Measurements from ENCODE around the gene RTKN. TPM values are rescaled to one million over a fixed set of nuclear protein-coding genes. Genes with fewer than 3 reads are reported as not detected.

The RTKN gene
- total and polyA plus RNA-seq, 3 experiments from 2014 or later: 1.1 to 1.4 (median 1.2) TPM

- H3K4me3 Mint-ChIP-seq: peak overlapping the region in 5 of 7 donors; percentile 15 to 73 (median 41)
- Histone ChIP-seq H3K36me3 (ENCODE audit: insufficient read depth, low read length) (no peaks in the 10 kb centered on the region), H3K4me3 (ENCODE audit: low read length) (no peak overlapping the region), H3K27ac (ENCODE audit: low read depth, low read length) (no peak overlapping the region), H3K4me1 (ENCODE audit: insufficient read depth, low read length) (peaks cover 8% of the 10 kb centered on the region), H3K9me3 (ENCODE audit: low read length) (no peaks in the 10 kb centered on the region), H3K27me3 (ENCODE audit: insufficient read depth, low read length, poor library complexity, severe bottlenecking) (peaks cover 26% of the 10 kb centered on the region)
- peaks cover 0 to 2% (median 0%) of the 10 kb centered on the region in 5 donors for H3K9me3 Mint-ChIP-seq
- POLR2A ChIA-PET: interaction anchor here (1.1 kb wide), 1 partner anchor 13 kb away, joined by 4 read pairs; the partner anchor contains the start of gene INO80B
- peaks cover 6 to 20% (median 8%) of the 10 kb centered on the region in 3 donors for H3K4me1 Mint-ChIP-seq
- H3K27me3 Mint-ChIP-seq: peaks cover 27 to 37% of the 10 kb centered on the region in 2 donors
- CTCF ChIA-PET: no interaction called here
- H3K36me3 Mint-ChIP-seq: no peaks in the 10 kb centered on the region
- peak overlapping the region in 2 of 8 donors; percentile 52 to 55 for H3K27ac Mint-ChIP-seq
- DNase-seq: no peak
Observed at GRCh38 chr2:74441170-74441689, 507 bp downstream of the RTKN start.

GRCh38 chr2:74440378-74441169 is 1.2 kb downstream of the RTKN start:
- CTCF ChIA-PET: interaction anchor here (1.0 kb wide), 2 partner anchors 42 to 191 kb away, joined by 3 read pairs; partner anchors contain the start of genes CCDC142 and TTC31
- H3K27me3 Mint-ChIP-seq: peaks cover 27 to 37% of the 10 kb centered on the region in 2 donors
- peak overlapping the region in 6 of 7 donors; percentile 41 to 60 (median 52) for H3K4me3 Mint-ChIP-seq
- no peaks in the 10 kb centered on the region for H3K36me3 Mint-ChIP-seq
- peaks cover 8% of the 10 kb centered on the region for H3K4me1 ChIP-seq (ENCODE audit: insufficient read depth, low read length)
- no peaks in the 10 kb centered on the region for H3K36me3 ChIP-seq (ENCODE audit: insufficient read depth, low read length)
- DNase-seq: peak in 2 of 5 donors; percentile 27 to 36
- H3K9me3 ChIP-seq (ENCODE audit: low read length): no peaks in the 10 kb centered on the region
- peak overlapping the region in 2 of 8 donors; percentile 55 to 60 for H3K27ac Mint-ChIP-seq
- H3K9me3 Mint-ChIP-seq: peaks cover 0 to 2% (median 0%) of the 10 kb centered on the region in 5 donors
- peaks cover 6 to 20% (median 8%) of the 10 kb centered on the region in 3 donors for H3K4me1 Mint-ChIP-seq
- H3K4me3 ChIP-seq (ENCODE audit: low read length): peak overlapping the region; percentile 22
- peaks cover 26% of the 10 kb centered on the region for H3K27me3 ChIP-seq (ENCODE audit: insufficient read depth, low read length, poor library complexity, severe bottlenecking)
- POLR2A ChIA-PET: interaction anchor here (1.1 kb wide), 1 partner anchor 14 kb away, joined by 4 read pairs; the partner anchor contains the start of gene INO80B
- peak overlapping the region; percentile 38 for H3K27ac ChIP-seq (ENCODE audit: low read depth, low read length)

DNA sequence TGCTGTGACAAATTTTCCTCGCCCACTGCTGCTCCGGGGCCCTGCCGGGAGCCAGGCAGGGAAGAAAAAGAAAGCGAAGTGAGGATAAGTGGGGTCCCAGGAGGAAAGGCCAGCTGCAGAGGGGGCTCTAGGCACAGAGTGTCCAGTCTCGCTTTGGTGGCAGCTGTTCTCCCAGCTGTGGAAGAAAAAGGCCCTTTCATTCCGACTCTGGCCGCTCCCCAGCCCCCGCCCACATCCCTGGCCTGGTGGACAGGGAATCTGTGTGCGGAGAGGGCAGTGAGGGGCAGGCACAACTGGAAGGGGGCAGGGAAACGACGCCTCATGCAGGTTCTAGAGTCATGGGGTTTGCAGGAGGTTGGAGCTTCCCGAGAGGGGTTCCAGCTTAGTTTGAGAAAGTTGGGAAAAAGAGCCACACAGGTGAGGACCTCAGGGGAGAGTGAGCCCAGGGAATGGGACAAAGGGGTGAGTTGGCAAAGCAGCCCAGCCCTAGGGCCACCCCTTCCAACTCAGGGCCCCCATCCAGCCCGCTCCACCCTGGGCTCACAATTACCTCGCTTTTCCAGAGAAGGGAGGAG is 1.8 kb downstream of the RTKN start:
- Mint-ChIP-seq H3K36me3 (no peaks in the 10 kb centered on the region), H3K27me3 (peaks cover 25 to 33% of the 10 kb centered on the region in 2 donors)

GRCh38 chr2:74439373-74439772 is 2.4 kb downstream of the RTKN start:
- H3K9me3 ChIP-seq (ENCODE audit: low read length): no peaks in the 10 kb centered on the region
- Mint-ChIP-seq H3K9me3 (peaks cover 0 to 2% (median 0%) of the 10 kb centered on the region in 5 donors), H3K36me3 (no peaks in the 10 kb centered on the region), H3K4me3 (no peak overlapping the region), H3K27ac (peak overlapping the region in 1 of 8 donors; percentile 45), H3K4me1 (peaks cover 6 to 20% (median 8%) of the 10 kb centered on the region in 3 donors), H3K27me3 (peaks cover 23 to 28% of the 10 kb centered on the region in 2 donors)
- POLR2A ChIA-PET: no interaction called here
- no peak for DNase-seq
- peak overlapping the region; percentile 38 for H3K27ac ChIP-seq (ENCODE audit: low read depth, low read length)
- H3K4me1 ChIP-seq (ENCODE audit: insufficient read depth, low read length): peaks cover 8% of the 10 kb centered on the region
- H3K36me3 ChIP-seq (ENCODE audit: insufficient read depth, low read length): no peaks in the 10 kb centered on the region
- H3K4me3 ChIP-seq (ENCODE audit: low read length): no peak overlapping the region
- CTCF ChIA-PET: interaction anchor here (1.0 kb wide), 1 partner anchor 190 kb away, joined by 3 read pairs; no protein-coding TSS in a partner anchor
- peaks cover 26% of the 10 kb centered on the region for H3K27me3 ChIP-seq (ENCODE audit: insufficient read depth, low read length, poor library complexity, severe bottlenecking)

More for the DNA sequence above, 1.8 kb downstream of the RTKN start:
- Mint-ChIP-seq H3K4me3 (peak overlapping the region in 5 of 7 donors; percentile 19 to 59 (median 29)), H3K9me3 (peaks cover 0 to 2% (median 0%) of the 10 kb centered on the region in 5 donors), H3K4me1 (peaks cover 6 to 20% (median 8%) of the 10 kb centered on the region in 3 donors), H3K27ac (peak overlapping the region in 3 of 8 donors; percentile 58 to 72 (median 60))
- POLR2A ChIA-PET: interaction anchor here (1.1 kb wide), 1 partner anchor 15 kb away, joined by 4 read pairs; the partner anchor contains the start of gene INO80B
- Histone ChIP-seq H3K36me3 (ENCODE audit: insufficient read depth, low read length) (no peaks in the 10 kb centered on the region), H3K27me3 (ENCODE audit: insufficient read depth, low read length, poor library complexity, severe bottlenecking) (peaks cover 26% of the 10 kb centered on the region), H3K4me3 (ENCODE audit: low read length) (peak overlapping the region; percentile 22), H3K27ac (ENCODE audit: low read depth, low read length) (peak overlapping the region; percentile 38), H3K9me3 (ENCODE audit: low read length) (no peaks in the 10 kb centered on the region), H3K4me1 (ENCODE audit: insufficient read depth, low read length) (peaks cover 8% of the 10 kb centered on the region)
- no peak for DNase-seq
- CTCF ChIA-PET: interaction anchor here (1.0 kb wide), 2 partner anchors 43 to 190 kb away, joined by 3 read pairs; partner anchors contain the start of genes CCDC142 and TTC31

DNA sequence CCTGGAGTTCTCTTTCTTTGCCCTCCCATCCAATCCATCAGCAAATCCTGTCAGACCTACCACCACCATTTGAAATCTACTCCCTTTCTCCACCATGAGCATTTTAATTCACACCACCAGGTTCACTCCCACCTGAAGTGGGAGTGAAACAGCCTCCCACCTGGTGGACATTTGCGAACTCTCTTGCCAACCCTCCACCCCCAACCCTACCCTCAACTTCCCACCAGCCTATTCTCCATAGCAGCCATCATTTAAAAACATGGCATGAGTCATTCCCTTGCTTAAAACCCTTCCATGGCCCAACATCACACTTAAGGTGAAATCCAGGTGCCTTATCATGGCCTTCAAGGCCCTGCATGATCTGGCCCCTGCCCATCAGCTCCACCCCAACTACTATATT is 3.5 kb downstream of the RTKN start:
- Mint-ChIP-seq H3K27me3 (peaks cover 17 to 22% of the 10 kb centered on the region in 2 donors), H3K4me1 (peaks cover 6 to 20% (median 8%) of the 10 kb centered on the region in 3 donors), H3K4me3 (no peak overlapping the region), H3K36me3 (no peaks in the 10 kb centered on the region), H3K27ac (peak overlapping the region in 1 of 8 donors; percentile 2), H3K9me3 (peaks cover 0 to 2% (median 0%) of the 10 kb centered on the region in 5 donors)
- ChIA-PET POLR2A (no interaction called here), CTCF (no interaction called here)
- Histone ChIP-seq H3K4me3 (ENCODE audit: low read length) (no peak overlapping the region), H3K36me3 (ENCODE audit: insufficient read depth, low read length) (no peaks in the 10 kb centered on the region), H3K4me1 (ENCODE audit: insufficient read depth, low read length) (peaks cover 8% of the 10 kb centered on the region), H3K9me3 (ENCODE audit: low read length) (no peaks in the 10 kb centered on the region), H3K27me3 (ENCODE audit: insufficient read depth, low read length, poor library complexity, severe bottlenecking) (peaks cover 26% of the 10 kb centered on the region), H3K27ac (ENCODE audit: low read depth, low read length) (no peak overlapping the region)
- no peak for DNase-seq

DNA sequence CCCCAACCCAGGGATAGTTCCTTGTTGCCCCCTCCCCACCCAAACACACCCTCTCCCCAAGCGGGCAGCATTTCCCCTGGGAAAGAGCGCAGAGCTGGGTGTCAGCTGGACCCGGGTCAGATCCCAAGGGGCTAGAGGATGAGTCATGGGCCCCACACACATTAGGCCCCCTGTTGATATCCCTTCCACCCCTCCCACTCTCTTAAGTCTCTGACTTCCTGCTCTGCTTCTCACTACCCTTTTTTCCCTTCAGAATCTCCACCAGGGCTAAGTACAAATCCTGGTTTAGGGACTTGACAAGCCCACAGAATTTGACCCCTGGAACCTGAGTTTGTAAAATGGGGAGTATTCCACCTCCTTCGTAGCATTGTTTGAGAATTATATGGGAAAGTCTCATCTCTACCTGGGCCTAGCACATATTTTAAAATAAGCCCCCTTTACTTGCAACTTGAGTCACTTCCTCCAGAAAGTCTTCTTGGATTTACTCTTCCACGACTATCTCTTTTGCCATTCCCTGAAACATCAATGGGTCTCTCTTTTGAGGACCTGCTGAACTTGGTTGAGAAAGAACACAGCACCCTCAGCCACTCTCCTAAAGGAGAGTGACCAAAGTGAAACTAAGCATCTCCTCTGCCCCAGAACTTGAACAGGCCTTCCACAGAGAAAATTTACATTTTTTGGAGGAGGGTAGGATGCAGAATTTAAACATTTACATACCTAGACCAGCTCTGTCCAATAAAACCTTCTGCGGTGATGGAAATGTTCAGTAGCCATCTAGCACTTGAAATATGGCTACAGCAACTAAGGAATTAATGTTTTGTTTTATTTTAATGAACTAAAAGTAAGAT is 4.7 kb downstream of the RTKN start:
- CTCF ChIA-PET: no interaction called here
- H3K27me3 Mint-ChIP-seq: peaks cover 9 to 18% of the 10 kb centered on the region in 2 donors
- POLR2A ChIA-PET: no interaction called here
- H3K4me3 Mint-ChIP-seq: no peak overlapping the region
- Histone ChIP-seq H3K36me3 (ENCODE audit: insufficient read depth, low read length) (no peaks in the 10 kb centered on the region), H3K27me3 (ENCODE audit: insufficient read depth, low read length, poor library complexity, severe bottlenecking) (peaks cover 17% of the 10 kb centered on the region), H3K4me1 (ENCODE audit: insufficient read depth, low read length) (peaks cover 8% of the 10 kb centered on the region), H3K4me3 (ENCODE audit: low read length) (no peak overlapping the region), H3K9me3 (ENCODE audit: low read length) (no peaks in the 10 kb centered on the region), H3K27ac (ENCODE audit: low read depth, low read length) (no peak overlapping the region)
- no peaks in the 10 kb centered on the region for H3K36me3 Mint-ChIP-seq
- no peak for DNase-seq
- H3K9me3 Mint-ChIP-seq: no peaks in the 10 kb centered on the region
- peaks cover 2 to 16% (median 4%) of the 10 kb centered on the region in 3 donors for H3K4me1 Mint-ChIP-seq
- peak overlapping the region in 1 of 8 donors; percentile 35 for H3K27ac Mint-ChIP-seq

- POLR2A ChIA-PET: no interaction called here
- Mint-ChIP-seq H3K36me3 (no peaks in the 10 kb centered on the region), H3K27ac (peak overlapping the region in 1 of 8 donors; percentile 94)
Observed at GRCh38 chr2:74436111-74436805, 5.5 kb downstream of the RTKN start.

More at GRCh38 chr2:74436111-74436805, 5.5 kb downstream of the RTKN start:
- CTCF ChIA-PET: interaction anchor here (0.6 kb wide), 1 partner anchor 295 kb away, joined by 3 read pairs; no protein-coding TSS in a partner anchor
- H3K4me1 ChIP-seq (ENCODE audit: insufficient read depth, low read length): peaks cover 8% of the 10 kb centered on the region
- no peak overlapping the region for H3K4me3 ChIP-seq (ENCODE audit: low read length)
- DNase-seq: no peak
- H3K36me3 ChIP-seq (ENCODE audit: insufficient read depth, low read length): no peaks in the 10 kb centered on the region
- no peaks in the 10 kb centered on the region for H3K9me3 Mint-ChIP-seq
- peaks cover 9% of the 10 kb centered on the region for H3K27me3 ChIP-seq (ENCODE audit: insufficient read depth, low read length, poor library complexity, severe bottlenecking)
- H3K27me3 Mint-ChIP-seq: peaks cover 9 to 16% of the 10 kb centered on the region in 2 donors
- H3K4me1 Mint-ChIP-seq: peaks cover 1 to 12% (median 4%) of the 10 kb centered on the region in 3 donors
- H3K9me3 ChIP-seq (ENCODE audit: low read length): no peaks in the 10 kb centered on the region
- H3K4me3 Mint-ChIP-seq: no peak overlapping the region
- H3K27ac ChIP-seq (ENCODE audit: low read depth, low read length): no peak overlapping the region

Data from CD8-positive, alpha-beta memory T cell (primary cell).